IMR-90 (cell line): ENCODE measurements around the gene BTBD17. TPM values are rescaled to one million over a fixed set of nuclear protein-coding genes. Genes with fewer than 3 reads are reported as not detected.

Experiments
- ATAC-seq: fragments of 200-7000 bp; cut with Tn5 transposase; 2 replicates; pipeline ENCODE4 v1.9.1; 2020; ENCODE audit warnings: low read depth, mild to moderate bottlenecking, moderate library complexity
- BruUV-seq: library from RNA; stranded (reverse); fragments of 400-500 nt; replicated peaks from 2 replicates; lab custom pipeline; 2021; lab: Mats Ljungman, UMichigan
- CTCF ChIA-PET: fragments of 300-600 bp; formaldehyde crosslinking; extraction: SDS; loops from one replicate; lab custom pipeline; 2021; ENCODE audit warnings: antibody characterized with exemption; lab: Yijun Ruan, JAX
- POLR2A ChIA-PET: fragments of 300-600 bp; sonication (Branson Sonifier 250); formaldehyde crosslinking; loops from one replicate; lab custom pipeline; 2022; ENCODE audit warnings: antibody characterized with exemption; ENCODE audit not compliant: unreplicated experiment; lab: Charles Lee
- DNase-seq: peaks from one replicate; pipeline ENCODE4 v3.0.0; 2013
- H2AFZ ChIP-seq: replicated peaks from 2 replicates; pipeline ENCODE3; 2013; ENCODE audit warnings: low read length, mild to moderate bottlenecking; ENCODE audit not compliant: poor library complexity
- H2AK5ac ChIP-seq: 2 replicates; pipeline ENCODE4 v1.6.1; 2013; ENCODE audit warnings: low read depth, low read length, inconsistent platforms
- H2AK9ac ChIP-seq: replicated peaks from 2 replicates; pipeline ENCODE3; 2013; ENCODE audit warnings: mild to moderate bottlenecking, low read depth, low read length, moderate library complexity; ENCODE audit not compliant: poor library complexity
- H2BK120ac ChIP-seq: 2 replicates; pipeline ENCODE4 v1.6.1; 2013; ENCODE audit warnings: low read depth, low read length, inconsistent platforms
- H2BK15ac ChIP-seq: 3 replicates; pipeline ENCODE4 v1.6.1; 2013; ENCODE audit warnings: low read depth, low read length, inconsistent platforms
- H2BK20ac ChIP-seq: 2 replicates; pipeline ENCODE4 v1.6.1; 2013; ENCODE audit warnings: low read depth, mild to moderate bottlenecking, inconsistent platforms, low read length, moderate library complexity
- H2BK5ac ChIP-seq: 2 replicates; pipeline ENCODE4 v1.6.1; 2013; ENCODE audit warnings: mild to moderate bottlenecking, low read depth, low read length, inconsistent platforms; ENCODE audit not compliant: poor library complexity, severe bottlenecking
- H3K14ac ChIP-seq: replicated peaks from 2 replicates; pipeline ENCODE4 v1.6.1; 2013; ENCODE audit warnings: low read depth, low read length, inconsistent platforms
- H3K18ac ChIP-seq: 2 replicates; pipeline ENCODE4 v1.6.1; 2013; ENCODE audit warnings: low read depth, low read length, control low read depth
- H3K23ac ChIP-seq: 2 replicates; pipeline ENCODE4 v1.6.1; 2013; ENCODE audit warnings: low read depth, low read length, inconsistent platforms
- H3K27ac ChIP-seq: 2 replicates; pipeline ENCODE4 v1.5.1; 2013; ENCODE audit warnings: mild to moderate bottlenecking, control low read depth, low read length; ENCODE audit not compliant: insufficient read depth
- H3K27me3 ChIP-seq: 2 replicates; pipeline ENCODE4 v1.6.1; 2013; ENCODE audit warnings: low read length; ENCODE audit not compliant: control insufficient read depth, insufficient read depth
- H3K36me3 ChIP-seq: 2 replicates; pipeline ENCODE4 v1.6.1; 2013; ENCODE audit warnings: low read length, mixed read lengths; ENCODE audit not compliant: control insufficient read depth, insufficient read depth
- H3K4ac ChIP-seq: 2 replicates; pipeline ENCODE4 v1.6.1; 2013; ENCODE audit warnings: low read depth, low read length, inconsistent platforms
- H3K4me1 ChIP-seq: 2 replicates; pipeline ENCODE4 v1.6.1; 2013; ENCODE audit warnings: low read length, mixed read lengths; ENCODE audit not compliant: control insufficient read depth, insufficient read depth
- H3K4me2 ChIP-seq: 2 replicates; pipeline ENCODE4 v1.6.1; 2013; ENCODE audit warnings: low read depth, mild to moderate bottlenecking, control low read depth, low read length, moderate library complexity
- H3K4me3 ChIP-seq: 2 replicates; pipeline ENCODE4 v1.5.1; 2013; ENCODE audit warnings: low read depth, mild to moderate bottlenecking, control low read depth, low read length, moderate library complexity; ENCODE audit not compliant: insufficient read depth
- H3K56ac ChIP-seq: 2 replicates; pipeline ENCODE4 v1.6.1; 2013; ENCODE audit warnings: low read length, inconsistent platforms; ENCODE audit not compliant: insufficient read depth; ENCODE audit errors: extremely low read depth
- H3K79me1 ChIP-seq, 2 experiments: 2 replicates each; pipeline ENCODE4 v1.6.1; 2013; ENCODE audit warnings: low read length in 2 of 2, inconsistent platforms in 1 of 2, low read depth in 1 of 2
- H3K9ac ChIP-seq: 2 replicates; pipeline ENCODE4 v1.6.1; 2013; ENCODE audit warnings: low read depth, low read length, control low read depth
- H3K9me1 ChIP-seq: 2 replicates; pipeline ENCODE4 v1.6.1; 2013; ENCODE audit warnings: low read length, inconsistent platforms; ENCODE audit not compliant: insufficient read depth
- H3K9me3 ChIP-seq: 2 replicates; pipeline ENCODE4 v1.6.1; 2013; ENCODE audit warnings: low read length; ENCODE audit not compliant: control insufficient read depth, insufficient read depth
- H4K20me1 ChIP-seq: 2 replicates; pipeline ENCODE4 v1.6.1; 2013; ENCODE audit warnings: low read length, inconsistent platforms; ENCODE audit not compliant: insufficient read depth
- H4K5ac ChIP-seq: 2 replicates; pipeline ENCODE4 v1.6.1; 2013; ENCODE audit warnings: mild to moderate bottlenecking, low read depth, low read length, control low read depth
- H4K8ac ChIP-seq, 2 experiments: 2 replicates each; pipeline ENCODE4 v1.6.1; 2013; ENCODE audit warnings: low read depth in 2 of 2, low read length in 2 of 2, control low read depth in 1 of 2, inconsistent platforms in 1 of 2
- H4K91ac ChIP-seq: 2 replicates; pipeline ENCODE4 v1.6.1; 2013; ENCODE audit warnings: low read depth, low read length, inconsistent platforms; ENCODE audit not compliant: insufficient read depth
- MAZ ChIP-seq: IDR thresholded peaks from 2 replicates; pipeline ENCODE4 v1.6.1; 2012; ENCODE audit warnings: low read depth, mild to moderate bottlenecking, low read length, improper control_type of control experiment, moderate library complexity, borderline replicate concordance
- MXI1 ChIP-seq: IDR thresholded peaks from 2 replicates; pipeline ENCODE4 v1.6.1; 2012; ENCODE audit warnings: low read depth, mild to moderate bottlenecking, low read length, moderate library complexity, borderline replicate concordance
- NFE2L2 ChIP-seq: fragments of 150-350 bp; IDR thresholded peaks from 2 replicates; pipeline ENCODE4 v1.6.1; 2016; ENCODE audit warnings: low read depth, mild to moderate bottlenecking, low read length
- RCOR1 ChIP-seq: IDR thresholded peaks from 2 replicates; pipeline ENCODE4 v1.6.1; 2012; ENCODE audit warnings: mild to moderate bottlenecking, low read length, improper control_type of control experiment; ENCODE audit not compliant: insufficient replicate concordance
- RFX5 ChIP-seq: IDR thresholded peaks from 2 replicates; pipeline ENCODE4 v1.8.0; 2012; ENCODE audit warnings: low read depth, mild to moderate bottlenecking, low read length, moderate library complexity
- WGBS, 2 experiments: methylation state at CpG; one replicate each; pipeline versions ENCODE4 v1.1.5 to v1.1.7; 2013; ENCODE audit warnings: missing lambda C conversion rate in 2 of 2; ENCODE audit not compliant: insufficient read length in 1 of 2; ENCODE audit errors: extremely low coverage in 2 of 2; 5-methylcytosine and 5-hydroxymethylcytosine counted together
- dilution Hi-C: fragments of 300-500 bp; cut with HindIII; formaldehyde crosslinking; loops from one replicate; pipeline ENCODE4 v1.14.3; 2018; ENCODE audit warnings: low sequenced_read_pairs; ENCODE audit not compliant: unreplicated experiment
- in situ Hi-C: fragments of 300-500 bp; cut with MboI; formaldehyde crosslinking; loops from 3 replicates; pipeline ENCODE4 v1.14.3; 2019; ENCODE audit warnings: low sequenced_read_pairs, inconsistent platforms, mixed read lengths
- intact Hi-C: fragments of 100-400 bp; cut with micrococcal nuclease; formaldehyde crosslinking; loops from 2 replicates; pipeline ENCODE4 v1.10.0; 2022
- polyA plus RNA-seq, 3 experiments: library from polyadenylated mRNA; depleted of rRNA; stranded (reverse); fragments of >200 nt; gene quantifications; 2 replicates each; pipeline ENCODE4 v1.2.3, GENCODE V29; 2012; ENCODE audit warnings: low replicate concordance in 1 of 3
- total RNA-seq: library from RNA; depleted of rRNA; stranded (reverse); fragments of >200 nt; gene quantifications from 2 replicates; pipeline ENCODE4 v1.2.3, GENCODE V29; 2012
- TF ChIP-seq, protein P1 (sequence below): fragments of 150-350 bp; IDR thresholded peaks from 2 replicates; pipeline ENCODE4 v1.6.1; 2016; ENCODE audit warnings: low read depth, mild to moderate bottlenecking, low read length, moderate library complexity, borderline replicate concordance

BTBD17 gene
- total and polyA plus RNA-seq, 2 of the 4 experiments (the other 2 are of a cell fraction) = not detected

DNA sequence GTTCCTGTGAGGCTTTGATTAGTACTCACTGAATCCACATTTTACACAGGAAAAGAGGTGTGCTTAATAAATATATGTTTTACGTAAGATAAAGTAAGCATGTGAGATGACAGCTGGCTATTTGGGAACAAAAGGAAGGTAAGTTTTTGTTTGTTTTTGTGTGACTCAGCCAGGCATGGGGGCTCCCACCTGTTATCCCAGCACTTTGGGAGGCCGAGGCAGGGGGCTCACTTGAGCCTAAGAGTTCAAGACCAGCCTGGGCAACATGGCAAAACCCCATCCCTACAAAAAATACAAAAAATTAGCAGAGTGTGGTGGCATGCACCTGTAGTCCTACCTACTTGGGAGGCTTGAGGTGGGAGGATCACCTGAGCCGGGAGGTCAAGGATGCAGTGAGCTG, 23.5 kb upstream of the BTBD17 start:
- in situ Hi-C loops (no loop called here), dilution Hi-C loops (no loop called here), intact Hi-C loops (no loop called here)
- H2BK15ac ChIP-seq = no peak overlapping the region
- H4K20me1 ChIP-seq = no peaks in the 10 kb centered on the region
- H3K23ac ChIP-seq = no peak overlapping the region
- no peaks in the 10 kb centered on the region for H3K9me1 ChIP-seq
- H3K36me3 ChIP-seq = no peaks in the 10 kb centered on the region
- H2BK120ac ChIP-seq = no peak overlapping the region
- peaks cover 3% of the 10 kb centered on the region; the same call in 1 of the 2 replicates for H3K9me3 ChIP-seq
- H3K79me1 ChIP-seq = no peaks in the 10 kb centered on the region
- no peaks in the 10 kb centered on the region; the same call in 1 of the 2 replicates for H3K27me3 ChIP-seq
- H4K5ac ChIP-seq = no peak overlapping the region
- no peak overlapping the region for H3K14ac ChIP-seq
- POLR2A ChIA-PET = no interaction called here
- BruUV-seq = no TSS peak
- H4K91ac ChIP-seq = no peak overlapping the region
- H2BK20ac ChIP-seq = no peak overlapping the region
- no CpG with 5 or more reads among the region's 3 CpGs for WGBS, 2 experiments
- H4K8ac ChIP-seq = no peak overlapping the region
- H3K18ac ChIP-seq = no peak overlapping the region
- no peak for ATAC-seq
- H3K4me1 ChIP-seq = no peaks in the 10 kb centered on the region
- no peak overlapping the region for H3K9ac ChIP-seq
- no peak overlapping the region for H3K4me3 ChIP-seq
- no peak for DNase-seq
- no peak overlapping the region for H2AK5ac ChIP-seq
- CTCF ChIA-PET = no interaction called here
- TF ChIP-seq MAZ (no peak), MXI1 (no peak), NFE2L2 (no peak), RFX5 (no peak), RCOR1 (no peak)
- TF ChIP-seq, protein P1, sequence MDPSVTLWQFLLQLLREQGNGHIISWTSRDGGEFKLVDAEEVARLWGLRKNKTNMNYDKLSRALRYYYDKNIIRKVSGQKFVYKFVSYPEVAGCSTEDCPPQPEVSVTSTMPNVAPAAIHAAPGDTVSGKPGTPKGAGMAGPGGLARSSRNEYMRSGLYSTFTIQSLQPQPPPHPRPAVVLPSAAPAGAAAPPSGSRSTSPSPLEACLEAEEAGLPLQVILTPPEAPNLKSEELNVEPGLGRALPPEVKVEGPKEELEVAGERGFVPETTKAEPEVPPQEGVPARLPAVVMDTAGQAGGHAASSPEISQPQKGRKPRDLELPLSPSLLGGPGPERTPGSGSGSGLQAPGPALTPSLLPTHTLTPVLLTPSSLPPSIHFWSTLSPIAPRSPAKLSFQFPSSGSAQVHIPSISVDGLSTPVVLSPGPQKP = no peak
- H2AK9ac ChIP-seq = no peak overlapping the region
- no peak overlapping the region for H2AFZ ChIP-seq
- no peak overlapping the region for H3K27ac ChIP-seq
- no peak overlapping the region for H2BK5ac ChIP-seq
- H3K56ac ChIP-seq = no peak overlapping the region
- no peak overlapping the region for H3K4me2 ChIP-seq
- no peak overlapping the region for H3K4ac ChIP-seq
